Activated naive CD4-positive, alpha-beta T cell treated with anti-CD3 and anti-CD28 coated beads for 36 hours (primary cell): ENCODE results near the gene VAT1L. TPM values are rescaled to one million over a fixed set of nuclear protein-coding genes. Genes with fewer than 3 reads are reported as not detected.

ENCODE experiments used
- CTCF ChIA-PET: fragments of 350-600 bp; sonication (Branson Sonifier 250); formaldehyde crosslinking; loops from one replicate; lab custom pipeline; 2021; ENCODE audit warnings: antibody characterized with exemption; lab: Charles Lee
- DNase-seq: peaks from one replicate; pipeline ENCODE4 v3.0.0-alpha.2; 2020
- H3K27ac Mint-ChIP-seq: one replicate; pipeline ENCODE4 v1.8.0; 2021; ENCODE audit warnings: mild to moderate bottlenecking, mixed read lengths
- H3K27me3 Mint-ChIP-seq: one replicate; pipeline ENCODE4 v1.8.0; 2021; ENCODE audit warnings: low read depth, mixed read lengths
- H3K36me3 Mint-ChIP-seq: one replicate; pipeline ENCODE4 v1.8.0; 2021; ENCODE audit warnings: low read depth, mixed read lengths
- H3K4me1 Mint-ChIP-seq: one replicate; pipeline ENCODE4 v1.8.0; 2021; ENCODE audit warnings: low read depth, mixed read lengths
- H3K4me3 Mint-ChIP-seq: one replicate; pipeline ENCODE4 v1.8.0; 2021; ENCODE audit warnings: mild to moderate bottlenecking, moderate library complexity, mixed read lengths
- H3K9me3 Mint-ChIP-seq: one replicate; pipeline ENCODE4 v1.8.0; 2021; ENCODE audit warnings: mixed read lengths
- intact Hi-C: fragments of 100-400 bp; cut with micrococcal nuclease; formaldehyde crosslinking; loops from one replicate; pipeline ENCODE4 v1.15.1; 2023
- total RNA-seq, 2 experiments: library from RNA; stranded (reverse); gene quantifications; one replicate each; pipeline ENCODE4 v1.2.3, GENCODE V29; 2021

VAT1L gene
- total RNA-seq, 2 experiments from 2014 or later = not detected

GRCh38 chr16:78004517-78004916 is 216.2 kb downstream of the VAT1L start:
- Mint-ChIP-seq H3K9me3 (no peaks in the 10 kb centered on the region), H3K27me3 (peaks cover 9% of the 10 kb centered on the region), H3K4me3 (no peak overlapping the region), H3K4me1 (no peaks in the 10 kb centered on the region), H3K36me3 (no peaks in the 10 kb centered on the region), H3K27ac (no peak overlapping the region)
- CTCF ChIA-PET = interaction anchor here (0.7 to 3.4 kb wide), 6 partner anchors 33 to 175 kb away, joined by 3 to 24 read pairs (median 4); no protein-coding TSS in a partner anchor
- intact Hi-C loops = loop anchor here (5.0 kb wide), 2 partner anchors 52 to 282 kb away; partner anchors contain the start of gene NUDT7
- DNase-seq = no peak

- intact Hi-C loops = no loop called here
- H3K27ac Mint-ChIP-seq = no peak overlapping the region
These were observed 217.5 kb downstream of the VAT1L start for GRCh38 chr16:78005881-78006280.

GRCh38 chr16:78007121-78007520 is 218.8 kb downstream of the VAT1L start:
- Mint-ChIP-seq H3K4me1 (no peaks in the 10 kb centered on the region), H3K9me3 (no peaks in the 10 kb centered on the region), H3K36me3 (no peaks in the 10 kb centered on the region), H3K4me3 (no peak overlapping the region), H3K27ac (no peak overlapping the region), H3K27me3 (peaks cover 8% of the 10 kb centered on the region)
- no peak for DNase-seq
- CTCF ChIA-PET = no interaction called here
- intact Hi-C loops = no loop called here

More at GRCh38 chr16:78005881-78006280, 217.5 kb downstream of the VAT1L start:
- H3K36me3 Mint-ChIP-seq = no peaks in the 10 kb centered on the region
- CTCF ChIA-PET = no interaction called here
- H3K27me3 Mint-ChIP-seq = peaks cover 6% of the 10 kb centered on the region
- no peaks in the 10 kb centered on the region for H3K9me3 Mint-ChIP-seq
- peak; percentile 6 for DNase-seq
- H3K4me3 Mint-ChIP-seq = no peak overlapping the region
- no peaks in the 10 kb centered on the region for H3K4me1 Mint-ChIP-seq

- no peak for DNase-seq
- no peaks in the 10 kb centered on the region for H3K9me3 Mint-ChIP-seq
- H3K27ac Mint-ChIP-seq = no peak within 1 kb of the TSS
- CTCF ChIA-PET = no interaction called here
- peaks cover 9% of the 10 kb centered on the region for H3K27me3 Mint-ChIP-seq
- H3K36me3 Mint-ChIP-seq = no peaks in the 10 kb centered on the region
- no peaks in the 10 kb centered on the region for H3K4me1 Mint-ChIP-seq
- intact Hi-C loops = no loop called here
- no peak within 1 kb of the TSS for H3K4me3 Mint-ChIP-seq
These were observed 234.1 kb downstream of the VAT1L start, which contains the start of gene CLEC3A for GRCh38 chr16:78022347-78023060. Gene CLEC3A (plus strand): TSS chr16:78022548. CDS start chr16:78022627, 79 bp downstream.

- Mint-ChIP-seq H3K4me1 (no peaks in the 10 kb centered on the region), H3K36me3 (no peaks in the 10 kb centered on the region), H3K27ac (no peak overlapping the region), H3K27me3 (peaks cover 9% of the 10 kb centered on the region), H3K9me3 (no peaks in the 10 kb centered on the region), H3K4me3 (no peak overlapping the region)
- CTCF ChIA-PET = interaction anchor here (1.7 kb wide), 1 partner anchor 21 kb away, joined by 5 read pairs; no protein-coding TSS in a partner anchor
- DNase-seq = no peak
- intact Hi-C loops = no loop called here
These were observed 235.8 kb downstream of the VAT1L start for GRCh38 chr16:78024159-78024558.

GRCh38 chr16:78025631-78026030 is 237.3 kb downstream of the VAT1L start:
- Mint-ChIP-seq H3K27me3 (peaks cover 14% of the 10 kb centered on the region), H3K9me3 (no peaks in the 10 kb centered on the region), H3K27ac (no peak overlapping the region), H3K4me1 (no peaks in the 10 kb centered on the region), H3K36me3 (no peaks in the 10 kb centered on the region), H3K4me3 (no peak overlapping the region)
- CTCF ChIA-PET = interaction anchor here (0.5 to 1.7 kb wide), 3 partner anchors 23 to 116 kb away, joined by 3 to 5 read pairs (median 3); no protein-coding TSS in a partner anchor
- intact Hi-C loops = no loop called here
- DNase-seq = no peak

GRCh38 chr16:78028018-78028417 is 239.7 kb downstream of the VAT1L start:
- no peaks in the 10 kb centered on the region for H3K4me1 Mint-ChIP-seq
- no peak for DNase-seq
- CTCF ChIA-PET = interaction anchor here (1.4 kb wide), 1 partner anchor 25 kb away, joined by 5 read pairs; no protein-coding TSS in a partner anchor
- H3K27me3 Mint-ChIP-seq = peaks cover 10% of the 10 kb centered on the region
- no peak overlapping the region for H3K27ac Mint-ChIP-seq
- H3K9me3 Mint-ChIP-seq = no peaks in the 10 kb centered on the region
- H3K36me3 Mint-ChIP-seq = no peaks in the 10 kb centered on the region
- H3K4me3 Mint-ChIP-seq = no peak overlapping the region
- intact Hi-C loops = no loop called here

Other genes starting within 250 kb of the VAT1L start
- gene NUDT7, start 66.0 kb upstream of the VAT1L start, total RNA-seq = 1 to 10 TPM; 9.4 to 9.8 TPM
- gene CLEC3A, start 234.0 kb downstream of the VAT1L start, total RNA-seq = not detected